ENCODE data around the gene AACS.

The AACS gene

DNA sequence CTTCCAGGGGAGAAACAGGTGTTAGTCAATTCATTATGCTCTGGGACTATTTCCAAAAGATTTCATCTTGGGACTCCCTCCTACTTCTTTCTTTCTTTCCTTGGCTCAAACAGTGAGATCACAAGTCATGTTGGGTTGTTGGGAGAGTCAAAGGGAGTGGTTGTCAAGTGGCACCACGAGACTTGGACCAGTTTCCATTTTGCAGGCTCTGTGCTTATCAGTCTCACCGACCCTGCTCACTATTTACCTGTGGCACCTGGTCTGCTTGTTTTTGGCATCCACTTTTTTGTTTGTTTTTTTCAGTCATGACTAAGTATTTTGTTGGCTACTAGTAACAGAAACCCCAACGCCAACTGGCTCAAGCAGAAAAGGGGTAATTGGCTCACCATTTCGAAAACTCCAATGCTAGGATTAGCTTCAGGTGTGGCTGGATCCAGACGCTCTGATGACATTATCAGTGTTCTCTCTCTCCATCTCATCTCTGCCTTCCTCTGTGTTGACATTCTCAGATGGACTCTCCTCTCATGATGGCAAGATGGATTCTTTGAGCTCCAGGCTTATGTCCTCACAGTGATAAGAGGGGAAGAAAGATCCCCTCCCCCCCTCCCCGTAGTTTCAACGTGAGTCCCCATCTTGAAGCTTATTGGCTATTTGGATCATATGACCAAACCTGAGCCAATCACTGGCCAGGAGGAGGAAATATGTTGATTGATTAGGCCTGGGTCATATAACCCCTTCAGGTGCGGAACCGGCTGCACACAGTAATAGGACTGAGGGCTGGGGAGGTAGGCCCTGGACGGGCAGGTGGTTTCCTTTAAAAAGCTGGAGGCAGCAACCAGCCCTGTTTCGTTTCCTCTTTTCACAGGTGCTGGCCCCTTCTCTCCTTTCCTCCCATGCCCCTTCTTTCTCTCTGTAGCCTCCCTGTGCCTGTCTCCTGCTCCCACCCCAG, 84.2 kb downstream of the AACS start:
- no peak overlapping the region for H3K27ac ChIP-seq
- no peak for DNase-seq (ENCODE audit: low spot score)
- no peak overlapping the region for H3K4me3 ChIP-seq
- TF ChIP-seq, protein P1, sequence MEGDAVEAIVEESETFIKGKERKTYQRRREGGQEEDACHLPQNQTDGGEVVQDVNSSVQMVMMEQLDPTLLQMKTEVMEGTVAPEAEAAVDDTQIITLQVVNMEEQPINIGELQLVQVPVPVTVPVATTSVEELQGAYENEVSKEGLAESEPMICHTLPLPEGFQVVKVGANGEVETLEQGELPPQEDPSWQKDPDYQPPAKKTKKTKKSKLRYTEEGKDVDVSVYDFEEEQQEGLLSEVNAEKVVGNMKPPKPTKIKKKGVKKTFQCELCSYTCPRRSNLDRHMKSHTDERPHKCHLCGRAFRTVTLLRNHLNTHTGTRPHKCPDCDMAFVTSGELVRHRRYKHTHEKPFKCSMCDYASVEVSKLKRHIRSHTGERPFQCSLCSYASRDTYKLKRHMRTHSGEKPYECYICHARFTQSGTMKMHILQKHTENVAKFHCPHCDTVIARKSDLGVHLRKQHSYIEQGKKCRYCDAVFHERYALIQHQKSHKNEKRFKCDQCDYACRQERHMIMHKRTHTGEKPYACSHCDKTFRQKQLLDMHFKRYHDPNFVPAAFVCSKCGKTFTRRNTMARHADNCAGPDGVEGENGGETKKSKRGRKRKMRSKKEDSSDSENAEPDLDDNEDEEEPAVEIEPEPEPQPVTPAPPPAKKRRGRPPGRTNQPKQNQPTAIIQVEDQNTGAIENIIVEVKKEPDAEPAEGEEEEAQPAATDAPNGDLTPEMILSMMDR (IDR thresholded peaks at IDR 0.05): no peak

- Histone ChIP-seq H3K27ac (no peak overlapping the region), H3K4me3 (no peak overlapping the region)
- no peak for DNase-seq (ENCODE audit: low spot score)
Observed at GRCh38 chr12:125151284-125151683, 86.0 kb downstream of the AACS start.

GRCh38 chr12:125152463-125152862, 87.2 kb downstream of the AACS start:
- TF ChIP-seq, protein P1 (IDR thresholded peaks at IDR 0.05): no peak
- no peak for DNase-seq (ENCODE audit: low spot score)
- H3K4me3 ChIP-seq: no peak overlapping the region
- no peak overlapping the region for H3K27ac ChIP-seq

More at GRCh38 chr12:125151284-125151683, 86.0 kb downstream of the AACS start:
- TF ChIP-seq, protein P1 (IDR thresholded peaks at IDR 0.05): no peak

GRCh38 chr12:125155366-125155765, 90.1 kb downstream of the AACS start:
- no peak for DNase-seq (ENCODE audit: low spot score)
- H3K27ac ChIP-seq: no peak overlapping the region
- TF ChIP-seq, protein P1 (IDR thresholded peaks at IDR 0.05): no peak
- H3K4me3 ChIP-seq: no peak overlapping the region

DNA sequence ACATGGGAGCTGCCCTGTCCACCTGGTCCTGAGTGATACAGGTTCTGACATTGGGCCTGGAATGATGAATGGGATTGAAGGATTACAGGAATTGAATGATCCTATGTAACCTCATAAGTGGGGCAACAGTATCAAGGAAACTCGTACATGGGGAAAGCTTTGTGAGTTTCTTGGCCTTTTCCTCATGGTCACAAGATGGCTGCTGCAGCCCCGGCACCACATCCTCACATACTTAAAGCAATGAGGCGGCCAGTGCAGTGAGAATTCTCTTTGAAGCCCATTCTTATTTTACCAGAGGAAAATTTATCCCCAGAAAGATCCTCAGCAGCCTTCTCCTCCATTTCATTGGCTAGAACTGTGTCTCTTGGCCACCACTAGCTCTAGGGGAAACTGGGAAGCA, 91.9 kb downstream of the AACS start:
- TF ChIP-seq, protein P1 (IDR thresholded peaks at IDR 0.05): no peak
- Histone ChIP-seq H3K27ac (no peak overlapping the region), H3K4me3 (no peak overlapping the region)
- DNase-seq (ENCODE audit: low spot score): no peak

GRCh38 chr12:125159702-125160101, 94.5 kb downstream of the AACS start:
- TF ChIP-seq, protein P1 (IDR thresholded peaks at IDR 0.05): no peak
- H3K27ac ChIP-seq: no peak overlapping the region
- no peak for DNase-seq (ENCODE audit: low spot score)
- H3K4me3 ChIP-seq: no peak overlapping the region
